Measurements from ENCODE around the gene MTX3.

GRCh38 chr5:79934681-79935080 lies 56.4 kb downstream of the MTX3 start:
- no peak for TF ChIP-seq CTCF (IDR thresholded peaks at IDR 0.05; ENCODE audit: extremely low read depth in 1 of 2, insufficient read depth in 1 of 2, low read depth in 1 of 2, low read length in 2 of 2)
- no peak for TF ChIP-seq POLR2AphosphoS5 (IDR thresholded peaks at IDR 0.05; ENCODE audit: insufficient read depth, low read depth, low read length)
- TF ChIP-seq EZH2 (IDR thresholded peaks at IDR 0.05; ENCODE audit: borderline replicate concordance, low read depth, low read length, severe bottlenecking), result no peak
- no peak for TF ChIP-seq FOS (IDR thresholded peaks at IDR 0.05; ENCODE audit: borderline replicate concordance, insufficient read depth, low read length)
